ENCODE data around the gene UNC5C. TPM values are rescaled to one million over a fixed set of nuclear protein-coding genes. Genes with fewer than 3 reads are reported as not detected.

UNC5C gene
- total RNA-seq, 2 experiments from 2014 or later: not detected

DNA sequence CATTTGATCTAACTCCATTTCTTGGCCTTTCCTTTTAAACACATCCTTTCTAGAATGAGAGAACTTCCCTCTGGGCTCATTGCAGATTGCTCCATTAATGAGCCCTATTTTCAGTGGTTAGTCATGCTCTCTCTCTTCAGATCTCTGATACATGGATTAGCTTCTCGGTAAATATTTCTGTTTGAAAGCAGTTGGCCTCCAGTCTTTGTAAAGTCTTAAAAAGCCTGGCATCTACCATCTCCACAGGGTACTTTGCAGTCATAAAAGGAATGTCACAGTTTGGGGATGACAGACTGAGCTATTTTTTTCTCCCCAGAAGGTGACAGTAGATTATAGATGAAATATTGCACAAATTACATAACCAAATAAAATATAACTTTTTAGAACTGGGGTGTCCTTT, 72.7 kb downstream of the UNC5C start:
- POLR2A ChIA-PET: no interaction called here

DNA sequence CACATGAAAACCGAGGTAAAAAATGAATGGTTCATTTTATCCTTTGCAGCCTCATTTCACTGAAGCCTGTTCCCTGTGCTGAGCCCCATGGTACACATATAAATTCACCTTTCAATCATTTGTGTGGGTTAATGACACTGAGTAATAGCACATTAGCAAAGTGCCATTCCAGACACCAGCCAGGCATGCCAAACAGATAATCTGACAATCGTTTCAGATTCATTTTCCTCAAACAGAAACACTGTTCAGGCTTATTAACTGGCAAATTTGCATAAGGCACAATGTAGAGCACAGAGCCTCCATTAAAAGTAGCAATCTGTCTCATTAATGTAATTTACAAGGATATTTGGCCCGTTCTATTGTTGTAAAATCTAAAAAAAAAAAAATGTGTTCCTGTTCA, 76.2 kb downstream of the UNC5C start:
- CTCF ChIA-PET (ENCODE audit: unreplicated experiment): no interaction called here

More for the DNA sequence above, 72.7 kb downstream of the UNC5C start:
- DNase-seq (ENCODE audit: low spot score): no peak
- Histone ChIP-seq H3K4me3 (ENCODE audit: low read depth, low read length, poor library complexity, severe bottlenecking) (no peak overlapping the region), H3K36me3 (ENCODE audit: insufficient read depth, low read length) (no peaks in the 10 kb centered on the region), H3K27ac (ENCODE audit: low read depth, low read length, poor library complexity, severe bottlenecking) (no peak overlapping the region), H3K9me3 (ENCODE audit: low read length) (no peaks in the 10 kb centered on the region), H2AFZ (ENCODE audit: low read length) (no peak overlapping the region), H3K4me1 (ENCODE audit: insufficient read depth, low read length, poor library complexity, severe bottlenecking) (no peaks in the 10 kb centered on the region), H4K20me1 (ENCODE audit: insufficient read depth, low read length) (no peaks in the 10 kb centered on the region), H3K9me2 (ENCODE audit: insufficient read depth, low read length) (no peaks in the 10 kb centered on the region), H3K79me2 (ENCODE audit: insufficient read depth, low read depth, low read length) (no peaks in the 10 kb centered on the region), H3K4me2 (ENCODE audit: low read length) (no peak overlapping the region)
- TF ChIP-seq, protein P1, sequence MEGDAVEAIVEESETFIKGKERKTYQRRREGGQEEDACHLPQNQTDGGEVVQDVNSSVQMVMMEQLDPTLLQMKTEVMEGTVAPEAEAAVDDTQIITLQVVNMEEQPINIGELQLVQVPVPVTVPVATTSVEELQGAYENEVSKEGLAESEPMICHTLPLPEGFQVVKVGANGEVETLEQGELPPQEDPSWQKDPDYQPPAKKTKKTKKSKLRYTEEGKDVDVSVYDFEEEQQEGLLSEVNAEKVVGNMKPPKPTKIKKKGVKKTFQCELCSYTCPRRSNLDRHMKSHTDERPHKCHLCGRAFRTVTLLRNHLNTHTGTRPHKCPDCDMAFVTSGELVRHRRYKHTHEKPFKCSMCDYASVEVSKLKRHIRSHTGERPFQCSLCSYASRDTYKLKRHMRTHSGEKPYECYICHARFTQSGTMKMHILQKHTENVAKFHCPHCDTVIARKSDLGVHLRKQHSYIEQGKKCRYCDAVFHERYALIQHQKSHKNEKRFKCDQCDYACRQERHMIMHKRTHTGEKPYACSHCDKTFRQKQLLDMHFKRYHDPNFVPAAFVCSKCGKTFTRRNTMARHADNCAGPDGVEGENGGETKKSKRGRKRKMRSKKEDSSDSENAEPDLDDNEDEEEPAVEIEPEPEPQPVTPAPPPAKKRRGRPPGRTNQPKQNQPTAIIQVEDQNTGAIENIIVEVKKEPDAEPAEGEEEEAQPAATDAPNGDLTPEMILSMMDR (conservative IDR thresholded peaks at IDR 0.05; ENCODE audit: low read length): no peak
- TF ChIP-seq EZH2phosphoT487 (IDR thresholded peaks at IDR 0.05; ENCODE audit: borderline replicate concordance, low read depth, low read length): no peak
- intact Hi-C loops (cut with micrococcal nuclease; ENCODE audit: unreplicated experiment): no loop called here
- BruUV-seq (replicated peaks): no TSS peak
- CTCF ChIA-PET (ENCODE audit: unreplicated experiment): no interaction called here

GRCh38 chr4:95470622-95471021, 78.2 kb downstream of the UNC5C start:
- POLR2A ChIA-PET: no interaction called here
- Histone ChIP-seq H3K4me1 (ENCODE audit: insufficient read depth, low read length, poor library complexity, severe bottlenecking) (no peaks in the 10 kb centered on the region), H3K9me2 (ENCODE audit: insufficient read depth, low read length) (no peaks in the 10 kb centered on the region), H3K79me2 (ENCODE audit: insufficient read depth, low read depth, low read length) (no peaks in the 10 kb centered on the region), H3K27ac (ENCODE audit: low read depth, low read length, poor library complexity, severe bottlenecking) (no peak overlapping the region), H3K4me2 (ENCODE audit: low read length) (no peak overlapping the region), H4K20me1 (ENCODE audit: insufficient read depth, low read length) (no peaks in the 10 kb centered on the region), H3K4me3 (ENCODE audit: low read depth, low read length, poor library complexity, severe bottlenecking) (no peak overlapping the region), H2AFZ (ENCODE audit: low read length) (no peak overlapping the region), H3K9me3 (ENCODE audit: low read length) (no peaks in the 10 kb centered on the region), H3K36me3 (ENCODE audit: insufficient read depth, low read length) (no peaks in the 10 kb centered on the region)
- CTCF ChIA-PET (ENCODE audit: unreplicated experiment): no interaction called here
- TF ChIP-seq EZH2phosphoT487 (IDR thresholded peaks at IDR 0.05; ENCODE audit: borderline replicate concordance, low read depth, low read length): no peak
- TF ChIP-seq, protein P1 (conservative IDR thresholded peaks at IDR 0.05; ENCODE audit: low read length): no peak
- no peak for DNase-seq (ENCODE audit: low spot score)
- intact Hi-C loops (cut with micrococcal nuclease; ENCODE audit: unreplicated experiment): no loop called here
- no TSS peak for BruUV-seq (replicated peaks)

More for the DNA sequence above, 76.2 kb downstream of the UNC5C start:
- Histone ChIP-seq H3K4me1 (ENCODE audit: insufficient read depth, low read length, poor library complexity, severe bottlenecking) (no peaks in the 10 kb centered on the region), H3K4me2 (ENCODE audit: low read length) (no peak overlapping the region), H2AFZ (ENCODE audit: low read length) (no peak overlapping the region), H3K9me3 (ENCODE audit: low read length) (no peaks in the 10 kb centered on the region), H3K79me2 (ENCODE audit: insufficient read depth, low read depth, low read length) (no peaks in the 10 kb centered on the region), H3K27ac (ENCODE audit: low read depth, low read length, poor library complexity, severe bottlenecking) (no peak overlapping the region), H3K36me3 (ENCODE audit: insufficient read depth, low read length) (no peaks in the 10 kb centered on the region), H3K9me2 (ENCODE audit: insufficient read depth, low read length) (no peaks in the 10 kb centered on the region), H4K20me1 (ENCODE audit: insufficient read depth, low read length) (no peaks in the 10 kb centered on the region), H3K4me3 (ENCODE audit: low read depth, low read length, poor library complexity, severe bottlenecking) (no peak overlapping the region)
- intact Hi-C loops (cut with micrococcal nuclease; ENCODE audit: unreplicated experiment): no loop called here
- BruUV-seq (replicated peaks): no TSS peak
- TF ChIP-seq EZH2phosphoT487 (IDR thresholded peaks at IDR 0.05; ENCODE audit: borderline replicate concordance, low read depth, low read length): no peak
- TF ChIP-seq, protein P1 (conservative IDR thresholded peaks at IDR 0.05; ENCODE audit: low read length): no peak
- POLR2A ChIA-PET: no interaction called here
- no peak for DNase-seq (ENCODE audit: low spot score)
